GM23338 (cell line): ENCODE data around the gene SNX2.

Source experiments
- EZH2 ChIP-seq: fragments of 200-600 bp; sonication (generic); IDR thresholded peaks from one replicate; pipeline ENCODE4 v1.8.0; 2017; ENCODE audit warnings: antibody characterized with exemption, mild to moderate bottlenecking, low read depth; ENCODE audit not compliant: unreplicated experiment
- ZNF114 ChIP-seq: fragments of 250-450 bp; sonication (Bioruptor Pico); IDR thresholded peaks from 2 replicates; pipeline ENCODE4 v1.5.0; 2020; ENCODE audit warnings: mild to moderate bottlenecking, moderate library complexity
- TF ChIP-seq, protein P1 (sequence below), 2 experiments: fragments of 200-600 bp in 1 of 2; sonication (generic) in 1 of 2; conservative IDR thresholded peaks; 2 replicates each; pipeline versions ENCODE4 v1.5.1 to v1.6.1; 2016 to 2017; ENCODE audit warnings: antibody characterized with exemption in 2 of 2, low read depth in 2 of 2, mild to moderate bottlenecking in 2 of 2, moderate library complexity in 1 of 2

DNA sequence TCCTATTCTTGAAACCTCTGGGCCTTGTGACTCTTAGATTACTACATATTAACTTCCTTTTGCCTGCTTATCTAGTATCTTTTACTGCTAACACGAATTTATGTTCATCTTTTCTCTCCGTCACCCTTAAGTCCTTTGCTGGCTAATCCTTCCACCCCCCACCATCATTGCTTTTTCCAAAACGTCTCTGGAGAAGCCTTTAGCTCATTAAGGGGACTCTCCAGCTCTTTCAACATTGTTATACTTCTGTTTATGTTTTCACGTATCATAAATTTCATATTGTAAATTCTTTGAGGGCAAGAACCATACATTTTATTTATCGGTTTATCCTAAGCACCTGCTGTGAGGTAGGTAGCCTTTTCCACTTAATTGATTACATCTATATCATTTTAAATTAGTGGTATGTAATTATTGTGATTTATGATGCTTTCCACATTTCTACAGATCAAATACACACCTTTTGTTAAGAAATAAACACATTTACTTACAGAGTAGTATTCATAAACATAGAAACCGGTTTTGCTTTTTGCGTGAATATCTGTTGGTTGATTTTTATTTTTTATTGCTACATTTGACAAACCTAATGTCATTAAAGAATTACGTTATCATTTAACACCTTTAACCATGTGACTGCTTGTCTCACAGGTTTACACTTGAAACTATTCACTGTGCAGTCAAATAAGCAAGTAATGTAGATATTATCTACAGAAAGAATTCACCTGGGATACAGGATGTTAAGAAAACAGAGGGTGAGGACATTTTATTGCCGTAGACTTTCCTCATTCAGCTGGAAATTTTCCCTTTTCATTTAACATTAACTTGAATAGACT lies 15.4 kb upstream of the SNX2 start:
- TF ChIP-seq EZH2 (no peak), ZNF114 (CRISPR knock-in tag) (no peak)
- TF ChIP-seq, protein P1, sequence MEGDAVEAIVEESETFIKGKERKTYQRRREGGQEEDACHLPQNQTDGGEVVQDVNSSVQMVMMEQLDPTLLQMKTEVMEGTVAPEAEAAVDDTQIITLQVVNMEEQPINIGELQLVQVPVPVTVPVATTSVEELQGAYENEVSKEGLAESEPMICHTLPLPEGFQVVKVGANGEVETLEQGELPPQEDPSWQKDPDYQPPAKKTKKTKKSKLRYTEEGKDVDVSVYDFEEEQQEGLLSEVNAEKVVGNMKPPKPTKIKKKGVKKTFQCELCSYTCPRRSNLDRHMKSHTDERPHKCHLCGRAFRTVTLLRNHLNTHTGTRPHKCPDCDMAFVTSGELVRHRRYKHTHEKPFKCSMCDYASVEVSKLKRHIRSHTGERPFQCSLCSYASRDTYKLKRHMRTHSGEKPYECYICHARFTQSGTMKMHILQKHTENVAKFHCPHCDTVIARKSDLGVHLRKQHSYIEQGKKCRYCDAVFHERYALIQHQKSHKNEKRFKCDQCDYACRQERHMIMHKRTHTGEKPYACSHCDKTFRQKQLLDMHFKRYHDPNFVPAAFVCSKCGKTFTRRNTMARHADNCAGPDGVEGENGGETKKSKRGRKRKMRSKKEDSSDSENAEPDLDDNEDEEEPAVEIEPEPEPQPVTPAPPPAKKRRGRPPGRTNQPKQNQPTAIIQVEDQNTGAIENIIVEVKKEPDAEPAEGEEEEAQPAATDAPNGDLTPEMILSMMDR (conservative IDR thresholded peaks at IDR 0.05; ENCODE audit: low read depth in 2 of 2), result no peak
